Tibial nerve (tissue), 4 donors: ENCODE results near the gene EFNA4. TPM values are rescaled to one million over a fixed set of nuclear protein-coding genes. Genes with fewer than 3 reads are reported as not detected.

Experiments used
- DNase-seq, 2 donors: peaks; one replicate each; pipeline ENCODE4 v3.0.0-alpha.2; 2019; ENCODE audit warnings: low spot score in 2 of 2
- H3K27ac ChIP-seq, 4 donors: fragments of 200-600 bp; sonication (generic) in 3 of 4; one replicate each; pipeline ENCODE4 v1.5.1; 2017 to 2019; ENCODE audit warnings: mild to moderate bottlenecking in 1 of 4
- H3K27me3 ChIP-seq, 2 donors: fragments of 200-600 bp; sonication (generic) in 1 of 2; one replicate each; pipeline versions ENCODE4 v1.5.1 to v1.6.0; 2017 to 2019
- H3K36me3 ChIP-seq, 3 donors: fragments of 200-600 bp; sonication (generic); one replicate each; pipeline ENCODE4 v1.5.1; 2018 to 2019
- H3K4me1 ChIP-seq, 4 donors: fragments of 200-600 bp; sonication (generic) in 3 of 4; one replicate each; pipeline ENCODE4 v1.5.1; 2017 to 2019
- H3K4me3 ChIP-seq, 4 donors: fragments of 200-600 bp; sonication (generic) in 3 of 4; one replicate each; pipeline ENCODE4 v1.5.1; 2017 to 2019; ENCODE audit warnings: mild to moderate bottlenecking in 1 of 4, moderate library complexity in 1 of 4
- H3K9me3 ChIP-seq, 4 donors: fragments of 200-600 bp; sonication (generic) in 3 of 4; one replicate each; pipeline ENCODE4 v1.5.1; 2017 to 2019
- CTCF ChIP-seq, 5 experiments: fragments of 200-600 bp in 3 of 5; fragments of 450-650 bp in 2 of 5; sonication (generic) in 3 of 5; IDR thresholded peaks; one replicate each; pipeline ENCODE4 v1.5.1; 2016 to 2019; ENCODE audit warnings: antibody characterized with exemption in 5 of 5, mild to moderate bottlenecking in 3 of 5, moderate library complexity in 2 of 5
- EP300 ChIP-seq, 2 donors: sonication (generic); formaldehyde crosslinking; IDR thresholded peaks; one replicate each; pipeline ENCODE4 v1.6.1; 2017; ENCODE audit warnings: antibody characterized with exemption in 2 of 2, mild to moderate bottlenecking in 1 of 2
- POLR2A ChIP-seq, 2 donors: fragments of 450-650 bp; IDR thresholded peaks; one replicate each; pipeline ENCODE4 v1.6.1; 2017; ENCODE audit warnings: antibody characterized with exemption in 2 of 2, mild to moderate bottlenecking in 2 of 2, moderate library complexity in 2 of 2
- WGBS, 2 donors: methylation state at CpG; one replicate each; pipeline ENCODE4 v1.1.5; 2018; 5-methylcytosine and 5-hydroxymethylcytosine counted together
- total RNA-seq, 4 donors: library from RNA; depleted of rRNA; stranded (reverse); fragments of >200 nt; gene quantifications; one replicate each; pipeline ENCODE4 v1.1.0, GENCODE V29; 2016

Gene EFNA4
- total RNA-seq, 4 donors from 2014 or later, result 0.87 to 4.2 (median 1.8) TPM

- Histone ChIP-seq H3K36me3 (no peaks in the 10 kb centered on the region), H3K4me3 (no peak overlapping the region), H3K4me1 (peaks cover 0 to 37% (median 11%) of the 10 kb centered on the region in 4 donors), H3K27ac (no peak overlapping the region), H3K9me3 (no peaks in the 10 kb centered on the region), H3K27me3 (no peaks in the 10 kb centered on the region)
- peak; percentile 62 to 77 for DNase-seq
- TF ChIP-seq POLR2A (IDR thresholded peaks at IDR 0.05) (no peak), CTCF (IDR thresholded peaks at IDR 0.05) (peak; percentile 97 to 99 (median 98)), EP300 (IDR thresholded peaks at IDR 0.05) (peak in 1 of 2 donors; percentile 23)
- WGBS, 2 donors, result 26 to 29% methylated on average over 20 to 29 of the region's 29 CpGs
These were observed 27.8 kb downstream of the EFNA4 start for GRCh38 chr1:155091071-155092051.

GRCh38 chr1:155092131-155092530 is 28.6 kb downstream of the EFNA4 start:
- no peak for TF ChIP-seq EP300 (IDR thresholded peaks at IDR 0.05)
- no peak for TF ChIP-seq POLR2A (IDR thresholded peaks at IDR 0.05)
- no peak for TF ChIP-seq CTCF (IDR thresholded peaks at IDR 0.05)
- H3K4me1 ChIP-seq, result peaks cover 0 to 29% (median 11%) of the 10 kb centered on the region in 4 donors
- H3K27ac ChIP-seq, result no peak overlapping the region
- H3K4me3 ChIP-seq, result no peak overlapping the region
- DNase-seq, result no peak
- no peaks in the 10 kb centered on the region for H3K9me3 ChIP-seq
- no peaks in the 10 kb centered on the region for H3K27me3 ChIP-seq
- no peaks in the 10 kb centered on the region for H3K36me3 ChIP-seq
- whole genome bisulfite sequencing, 2 donors, result 74 to 94% methylated on average over 4 to 6 of the region's 6 CpGs

- Histone ChIP-seq H3K27me3 (no peaks in the 10 kb centered on the region), H3K36me3 (no peaks in the 10 kb centered on the region), H3K4me3 (no peak overlapping the region), H3K27ac (no peak overlapping the region), H3K9me3 (no peaks in the 10 kb centered on the region), H3K4me1 (peaks cover 0 to 28% (median 11%) of the 10 kb centered on the region in 4 donors)
- no peak for DNase-seq
- WGBS, 2 donors, result 89 to 95% methylated on average over 12 of the region's 12 CpGs
- TF ChIP-seq EP300 (IDR thresholded peaks at IDR 0.05) (no peak), CTCF (IDR thresholded peaks at IDR 0.05) (no peak), POLR2A (IDR thresholded peaks at IDR 0.05) (no peak)
These were observed 29.1 kb downstream of the EFNA4 start for GRCh38 chr1:155092641-155093040.

- Histone ChIP-seq H3K36me3 (no peaks in the 10 kb centered on the region), H3K4me1 (peaks cover 0 to 28% (median 11%) of the 10 kb centered on the region in 4 donors), H3K27me3 (no peaks in the 10 kb centered on the region), H3K9me3 (no peaks in the 10 kb centered on the region), H3K27ac (peak overlapping the region in 2 of 4 donors; percentile 66 to 69), H3K4me3 (no peak overlapping the region)
- DNase-seq, result peak in 1 of 2 donors; percentile 43
- TF ChIP-seq CTCF (IDR thresholded peaks at IDR 0.05) (peak; percentile 15 to 53 (median 33)), EP300 (IDR thresholded peaks at IDR 0.05) (no peak)
- WGBS, 2 donors, result 2 to 7% methylated on average over 13 of the region's 13 CpGs
These were observed 30.5 kb downstream of the EFNA4 start for GRCh38 chr1:155093911-155094621.

- WGBS, 2 donors, result 74 to 76% methylated on average over 2 of the region's 2 CpGs
- peak overlapping the region in 2 of 4 donors; percentile 66 to 69 for H3K27ac ChIP-seq
These were observed 31.0 kb downstream of the EFNA4 start for GRCh38 chr1:155094622-155094948.

More at GRCh38 chr1:155094622-155094948, 31.0 kb downstream of the EFNA4 start:
- DNase-seq, result no peak
- TF ChIP-seq POLR2A (IDR thresholded peaks at IDR 0.05), result no peak
- TF ChIP-seq CTCF (IDR thresholded peaks at IDR 0.05), result peak in 1 of 5 experiments; percentile 7
- Histone ChIP-seq H3K4me3 (no peak overlapping the region), H3K4me1 (peaks cover 0 to 28% (median 11%) of the 10 kb centered on the region in 4 donors), H3K9me3 (no peaks in the 10 kb centered on the region), H3K27me3 (no peaks in the 10 kb centered on the region), H3K36me3 (no peaks in the 10 kb centered on the region)
